Epidermal melanocyte (primary cell): ENCODE data around the gene TMEM267.
"Not testable (repeated sequence)": the region's sequence is repeated elsewhere in the genome, so short reads cannot be mapped to it uniquely, and the experiment has no call there.

Experiments
- DNase-seq: peaks from one replicate; pipeline ENCODE4 v3.0.0; 2011; ENCODE audit warnings: low spot score; ENCODE audit not compliant: insufficient read length

TMEM267 gene

GRCh38 chr5:43461066-43461465 is 22.6 kb downstream of the TMEM267 start:
- DNase-seq: no peak

- DNase-seq: no peak
Measured at GRCh38 chr5:43456556-43456955, 27.1 kb downstream of the TMEM267 start.

- not testable (repeated sequence) for DNase-seq
Measured at GRCh38 chr5:43441575-43441974, 42.1 kb downstream of the TMEM267 start.

GRCh38 chr5:43437062-43437660 is 46.5 kb downstream of the TMEM267 start:
- no peak for DNase-seq

GRCh38 chr5:43433382-43433781 is 50.3 kb downstream of the TMEM267 start:
- DNase-seq: no peak

- DNase-seq: peak; percentile 80
Measured at GRCh38 chr5:43432486-43433375, 50.9 kb downstream of the TMEM267 start.

GRCh38 chr5:43429706-43430105 is 54.0 kb downstream of the TMEM267 start:
- DNase-seq: no peak

- DNase-seq: no peak
Measured at GRCh38 chr5:43429016-43429415, 54.6 kb downstream of the TMEM267 start.

GRCh38 chr5:43427306-43427705 is 56.4 kb downstream of the TMEM267 start:
- no peak for DNase-seq

- no peak for DNase-seq
Measured at GRCh38 chr5:43425983-43426382, 57.7 kb downstream of the TMEM267 start.

GRCh38 chr5:43423086-43423485 is 60.6 kb downstream of the TMEM267 start:
- DNase-seq: not testable (repeated sequence)

GRCh38 chr5:43422143-43422542 is 61.5 kb downstream of the TMEM267 start:
- DNase-seq: no peak

GRCh38 chr5:43421450-43422133 is 62.1 kb downstream of the TMEM267 start:
- no peak for DNase-seq

GRCh38 chr5:43420241-43420640 is 63.4 kb downstream of the TMEM267 start:
- no peak for DNase-seq

- no peak for DNase-seq
Measured at GRCh38 chr5:43418561-43418960, 65.1 kb downstream of the TMEM267 start.

- DNase-seq: no peak
Measured at GRCh38 chr5:43416803-43417394, 66.8 kb downstream of the TMEM267 start.

- DNase-seq: no peak
Measured at GRCh38 chr5:43415935-43416802, 67.5 kb downstream of the TMEM267 start.

- DNase-seq: no peak
Measured at GRCh38 chr5:43413966-43414365, 69.7 kb downstream of the TMEM267 start.

GRCh38 chr5:43412644-43413043 is 71.0 kb downstream of the TMEM267 start:
- DNase-seq: no peak

GRCh38 chr5:43412156-43412555 is 71.5 kb downstream of the TMEM267 start, which contains the start of gene CCL28:
Gene CCL28 (minus strand): TSS chr5:43412391. CDS start chr5:43412316, 75 bp downstream.
- DNase-seq: no peak

- DNase-seq: no peak
Measured at GRCh38 chr5:43411495-43411894, 72.2 kb downstream of the TMEM267 start.
